ENCODE data around the gene DET1. TPM values are rescaled to one million over a fixed set of nuclear protein-coding genes. Genes with fewer than 3 reads are reported as not detected.
"Not testable (repeated sequence)": the region's sequence is repeated elsewhere in the genome, so short reads cannot be mapped to it uniquely, and the experiment has no call there.

Gene DET1
- total RNA-seq, 2 donors from 2014 or later: 1.3 to 4.0 TPM

DNA sequence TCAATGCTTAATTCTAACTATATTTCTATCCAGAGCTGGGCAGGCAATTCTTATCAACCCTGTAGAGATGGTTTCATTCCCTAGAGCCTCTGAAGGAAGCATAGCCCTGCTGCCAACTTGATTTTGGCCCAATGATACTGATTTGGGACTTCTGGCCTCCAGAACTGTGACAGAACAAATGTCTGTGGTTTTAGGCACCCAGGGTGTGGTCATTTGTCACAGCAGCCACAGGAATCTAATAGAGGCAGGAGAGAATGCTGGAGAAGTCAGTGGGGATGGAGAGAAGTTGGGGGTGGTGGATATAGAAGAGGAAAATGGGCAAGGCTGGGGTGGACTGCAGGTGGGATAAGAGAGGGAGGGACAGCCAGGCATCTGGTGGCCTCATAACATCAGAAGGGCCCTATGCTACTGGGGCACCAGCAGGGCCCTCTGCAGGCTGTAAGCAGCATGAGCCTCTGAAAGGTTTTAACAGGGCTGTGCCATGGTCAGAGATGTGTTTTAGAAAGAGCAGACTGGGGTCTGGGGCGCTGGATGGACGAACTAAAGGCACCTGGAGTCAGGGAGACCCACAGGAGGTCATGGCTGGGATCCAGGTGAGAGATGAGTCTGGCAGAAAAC, 59.2 kb downstream of the DET1 start:
- Mint-ChIP-seq H3K27ac (peak overlapping the region; percentile 0 to 39), H3K36me3 (no peaks in the 10 kb centered on the region), H3K9me3 (no peaks in the 10 kb centered on the region)
- ATAC-seq (no peak), DNase-seq (ENCODE audit: low spot score in 2 of 2) (no peak)

DNA sequence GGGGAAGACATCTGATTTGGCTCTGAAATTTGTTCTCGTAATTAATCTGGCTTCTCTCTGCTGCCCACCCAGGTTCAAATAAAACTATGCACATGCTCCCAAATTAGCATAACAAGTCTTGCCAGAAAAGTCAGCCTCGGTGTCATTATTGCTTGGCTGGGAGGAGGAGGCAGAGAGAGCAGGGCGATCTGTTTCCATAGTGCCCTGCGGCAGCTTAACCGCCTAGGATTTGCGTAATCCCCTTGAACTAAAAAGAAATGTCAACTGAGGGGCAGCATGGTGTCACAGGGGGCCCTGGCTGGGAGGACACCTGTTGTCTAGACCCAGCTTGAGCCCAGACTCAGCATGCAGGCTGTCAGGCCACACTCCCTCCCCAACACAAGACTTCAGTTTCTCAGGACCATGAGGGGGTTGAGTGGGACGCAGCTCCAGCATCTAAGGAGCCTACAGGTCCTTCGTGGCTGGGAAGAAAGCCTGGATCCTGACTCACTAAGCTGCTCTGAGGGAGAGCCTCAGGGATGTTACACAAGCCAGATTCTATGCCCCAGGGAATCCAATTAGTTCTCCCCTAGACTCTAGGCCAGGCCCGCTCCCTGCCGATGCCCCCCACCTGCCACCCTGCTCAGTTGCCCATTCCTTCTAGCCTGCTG, 61.7 kb downstream of the DET1 start:
- DNase-seq (ENCODE audit: low spot score in 2 of 2): no peak
- no peak for ATAC-seq

DNA sequence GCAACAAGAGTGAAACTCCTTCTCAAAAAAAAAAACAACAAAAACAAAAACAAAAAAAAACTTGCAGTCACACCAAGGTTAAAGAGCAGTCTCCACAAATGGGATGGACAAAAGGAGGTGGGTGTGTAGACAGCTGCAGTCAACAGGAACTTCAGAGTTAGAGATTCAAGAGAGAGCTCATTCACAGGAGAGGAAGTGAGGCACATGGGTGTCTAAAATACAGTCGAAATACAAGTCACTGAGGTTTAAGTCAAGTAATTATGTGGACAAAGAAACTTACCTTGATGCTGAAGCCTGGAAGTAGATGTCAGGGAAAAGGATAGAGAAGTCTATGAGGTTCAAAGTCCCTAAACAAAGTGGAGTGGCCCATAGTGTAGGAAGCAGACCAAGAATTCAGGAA, 64.2 kb downstream of the DET1 start:
- ATAC-seq (no peak), DNase-seq (ENCODE audit: low spot score in 2 of 2) (no peak)
- Mint-ChIP-seq H3K27ac (no peak overlapping the region), H3K9me3 (no peaks in the 10 kb centered on the region), H3K36me3 (no peaks in the 10 kb centered on the region)

More for the DNA sequence above, 61.7 kb downstream of the DET1 start:
- no peak overlapping the region for H3K27ac Mint-ChIP-seq
- H3K36me3 Mint-ChIP-seq: no peaks in the 10 kb centered on the region
- H3K9me3 Mint-ChIP-seq: no peaks in the 10 kb centered on the region

DNA sequence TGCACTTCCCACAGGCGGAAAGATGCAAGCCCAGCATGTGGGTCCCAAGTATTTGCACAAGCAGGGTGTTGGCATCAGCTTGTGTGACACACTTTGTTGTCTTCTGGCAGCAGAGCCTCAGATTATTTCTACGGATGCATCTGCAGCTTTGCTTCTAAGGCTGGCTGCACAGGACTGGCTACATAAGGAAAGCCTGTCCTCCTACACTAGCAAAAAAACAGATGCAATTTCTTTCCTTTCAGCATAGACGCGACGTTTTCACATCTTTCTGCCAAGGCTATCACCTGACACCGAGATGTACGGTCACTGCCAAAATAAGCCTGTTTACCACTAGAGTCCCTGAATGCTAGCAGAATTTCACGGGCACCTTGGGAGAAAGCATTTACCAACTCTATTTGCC, 65.5 kb downstream of the DET1 start:
- DNase-seq (ENCODE audit: low spot score in 2 of 2): no peak
- Mint-ChIP-seq H3K36me3 (no peaks in the 10 kb centered on the region), H3K27ac (peak overlapping the region in 1 of 2 donors; percentile 94), H3K9me3 (no peaks in the 10 kb centered on the region)
- ATAC-seq: no peak

DNA sequence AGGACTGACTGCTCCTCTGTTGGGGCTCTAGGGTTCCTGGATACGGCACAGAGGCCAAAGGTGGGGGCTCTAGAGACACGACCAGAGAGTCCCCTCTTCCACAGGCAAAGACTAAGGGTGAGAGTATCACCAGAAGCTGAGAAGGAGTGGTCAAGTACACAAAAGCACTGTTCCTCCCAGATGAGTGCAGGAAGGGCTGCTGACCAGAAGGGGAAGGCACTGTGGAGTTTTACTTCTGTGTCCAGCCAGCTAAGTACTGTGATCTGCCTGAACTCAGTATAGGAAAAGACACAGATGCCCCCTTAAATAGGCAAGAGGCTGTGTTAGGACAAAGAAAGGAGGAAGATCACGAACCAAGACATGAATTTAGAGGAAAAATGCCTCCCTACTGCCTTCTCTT, 67.3 kb downstream of the DET1 start:
- DNase-seq (ENCODE audit: low spot score in 2 of 2) (no peak), ATAC-seq (no peak)
- no peaks in the 10 kb centered on the region for H3K36me3 Mint-ChIP-seq
- no peaks in the 10 kb centered on the region for H3K9me3 Mint-ChIP-seq
- no peak overlapping the region for H3K27ac Mint-ChIP-seq

DNA sequence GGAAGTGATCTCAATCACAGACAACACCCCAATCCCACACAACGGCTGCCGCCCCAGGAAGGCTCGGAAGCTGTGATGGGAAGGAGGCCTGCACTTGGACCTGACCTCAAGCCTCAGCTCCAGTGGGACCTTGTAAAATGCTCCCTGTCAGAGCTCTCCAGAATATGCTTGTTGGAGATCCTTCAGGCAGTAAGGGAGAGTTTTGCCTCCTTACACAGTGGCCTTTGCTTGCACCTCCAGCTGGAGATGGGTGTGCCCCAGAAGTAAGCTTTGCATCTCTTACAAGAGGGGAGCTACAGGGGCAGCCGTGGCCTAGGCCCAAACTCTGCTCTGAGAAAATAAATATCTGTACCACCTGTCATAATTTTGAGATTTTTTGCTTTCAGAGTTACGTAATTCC, 68.6 kb downstream of the DET1 start:
- Mint-ChIP-seq H3K36me3 (no peaks in the 10 kb centered on the region), H3K9me3 (no peaks in the 10 kb centered on the region), H3K27ac (no peak overlapping the region)
- no peak for ATAC-seq
- no peak for DNase-seq (ENCODE audit: low spot score in 2 of 2)

DNA sequence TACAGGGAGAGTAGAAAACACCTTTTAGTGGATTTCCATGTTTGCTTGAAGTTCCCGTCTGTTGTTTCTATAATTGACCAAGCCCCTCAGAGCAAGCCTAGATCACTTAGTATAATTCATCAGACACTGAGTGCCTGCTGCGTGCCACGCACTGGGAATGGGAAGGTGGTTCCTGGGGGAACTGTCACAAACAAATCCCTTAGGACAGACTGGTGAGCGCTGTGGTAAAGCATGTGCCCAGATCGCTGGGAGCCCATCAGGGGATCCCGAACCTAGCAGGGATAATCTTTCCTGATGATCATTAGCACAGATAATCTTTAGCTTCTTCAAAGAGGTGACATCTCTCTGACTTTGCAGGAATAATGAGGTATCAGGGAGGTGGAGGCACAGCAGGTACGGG, 69.4 kb downstream of the DET1 start:
- DNase-seq (ENCODE audit: low spot score in 2 of 2) (no peak), ATAC-seq (no peak)
- Mint-ChIP-seq H3K36me3 (no peaks in the 10 kb centered on the region), H3K9me3 (no peaks in the 10 kb centered on the region), H3K27ac (no peak overlapping the region)

DNA sequence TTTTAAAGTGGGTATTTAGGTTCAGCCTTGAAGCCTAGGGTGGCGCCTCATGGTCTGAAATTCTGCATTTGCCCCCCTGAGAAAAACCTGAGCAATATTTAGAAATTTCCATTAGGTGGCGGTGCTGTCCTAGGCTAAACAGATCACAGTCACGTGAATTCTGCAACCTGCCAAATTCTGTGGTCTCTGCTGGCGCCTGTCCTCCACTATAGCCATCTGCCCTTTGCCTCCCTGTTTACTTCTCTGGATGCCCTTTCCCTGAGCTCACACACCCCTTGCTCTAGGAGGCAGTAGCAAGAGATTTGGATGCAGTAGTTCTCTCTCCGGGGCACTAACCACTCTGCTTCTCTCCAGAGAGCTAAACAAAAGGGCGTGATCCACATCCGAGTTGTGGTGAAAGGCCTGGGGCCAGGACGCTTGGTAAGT, 69.8 kb downstream of the DET1 start:
- Mint-ChIP-seq H3K27ac (no peak overlapping the region), H3K9me3 (no peaks in the 10 kb centered on the region), H3K36me3 (no peaks in the 10 kb centered on the region)
- peak in 1 of 2 donors; percentile 44 for ATAC-seq
- no peak for DNase-seq (ENCODE audit: low spot score in 2 of 2)

DNA sequence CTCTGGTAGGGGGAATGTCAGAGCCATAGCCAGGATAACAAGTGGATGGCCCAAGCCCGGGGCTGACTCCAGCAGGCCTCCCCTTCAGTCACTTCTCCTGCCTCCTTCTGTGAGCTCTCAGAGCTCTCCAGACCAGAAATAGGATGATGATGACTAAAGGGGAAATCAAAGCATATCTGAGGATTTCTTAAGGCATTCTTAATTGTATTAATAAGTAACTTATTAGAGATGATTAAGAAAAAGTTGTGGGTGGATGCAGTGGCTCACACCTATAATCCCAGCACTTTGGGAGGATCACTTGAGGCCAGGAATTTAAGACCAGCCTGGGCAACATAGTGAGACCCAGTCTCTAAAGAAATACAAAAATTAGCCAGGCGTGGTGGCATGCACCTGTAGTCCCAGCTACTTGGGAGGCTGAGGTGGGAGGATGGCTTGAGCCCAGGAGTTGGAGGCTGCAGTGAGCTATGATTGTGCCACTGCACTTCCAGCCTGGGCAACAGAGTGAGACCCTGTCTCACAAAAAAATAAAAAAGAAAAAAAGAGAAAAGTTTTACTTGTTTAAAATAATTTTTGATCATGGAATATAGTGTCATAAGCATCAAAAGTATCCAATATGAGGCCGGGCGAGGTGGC, 72.7 kb downstream of the DET1 start:
- H3K9me3 Mint-ChIP-seq, ATAC-seq, H3K36me3 Mint-ChIP-seq, H3K27ac Mint-ChIP-seq: not testable (repeated sequence)
- DNase-seq (ENCODE audit: low spot score in 2 of 2): peak in 1 of 2 donors; percentile 11

DNA sequence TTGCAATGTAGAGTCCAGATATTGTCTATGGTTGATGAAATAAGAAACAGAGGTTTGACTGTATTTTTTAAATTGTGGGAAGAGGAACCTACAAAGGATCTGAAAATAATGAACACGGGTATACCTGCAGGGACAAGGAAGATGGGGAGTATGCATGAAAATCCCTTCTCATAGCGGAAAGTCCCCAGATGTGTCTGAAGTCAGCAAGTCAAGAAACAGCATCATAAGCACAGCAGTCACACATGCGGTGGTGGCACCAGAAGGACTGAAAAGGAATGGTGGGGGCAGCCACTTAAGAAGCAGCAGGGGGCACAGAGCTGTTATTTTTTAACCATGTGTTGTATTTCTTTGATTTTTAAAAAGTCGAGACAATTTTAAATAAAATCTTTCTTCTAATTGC, 74.3 kb downstream of the DET1 start:
- ATAC-seq (no peak), DNase-seq (ENCODE audit: low spot score in 2 of 2) (no peak)
- Mint-ChIP-seq H3K36me3 (peaks cover 10% of the 10 kb centered on the region in 2 donors), H3K27ac (peak overlapping the region in 1 of 2 donors; percentile 47), H3K9me3 (no peaks in the 10 kb centered on the region)

DNA sequence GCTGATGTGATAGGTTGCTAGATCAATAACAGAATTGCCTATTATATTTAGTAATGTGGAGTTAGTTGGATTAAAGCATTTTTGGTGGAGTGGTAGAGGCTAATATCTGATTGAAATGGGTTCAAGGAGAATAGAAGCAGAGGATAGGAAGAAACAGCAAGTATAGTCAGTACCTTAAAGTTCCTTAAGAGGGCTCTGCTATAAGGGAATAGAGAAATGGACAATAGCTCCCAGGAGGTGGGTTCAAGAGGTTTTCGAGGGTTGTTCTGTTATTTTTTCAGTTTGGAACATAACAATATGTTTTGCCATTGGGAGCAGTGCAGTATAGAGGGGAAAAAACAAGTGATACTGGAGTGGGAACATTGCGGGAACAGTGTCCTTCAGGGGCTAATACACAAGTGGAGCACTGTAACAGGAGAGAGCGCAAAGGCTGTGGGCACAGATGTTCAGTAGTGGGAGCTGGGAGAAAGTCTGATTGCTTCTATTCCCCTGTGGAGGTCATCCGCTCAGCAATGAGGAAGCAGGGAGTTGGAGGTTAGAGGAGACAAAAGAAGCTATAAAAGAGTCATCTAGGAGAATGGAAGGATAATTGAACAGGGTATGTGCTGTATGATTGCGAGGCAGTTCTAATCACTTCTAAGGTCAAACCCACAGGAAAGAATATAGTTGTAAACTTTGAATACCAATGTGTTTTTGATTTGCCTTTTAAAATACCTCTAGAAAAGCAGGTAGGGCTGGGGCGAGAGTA, 75.7 kb downstream of the DET1 start:
- DNase-seq (ENCODE audit: low spot score in 2 of 2) (no peak), ATAC-seq (no peak)
- peaks cover 21 to 22% of the 10 kb centered on the region in 2 donors for H3K36me3 Mint-ChIP-seq
- H3K9me3 Mint-ChIP-seq: no peaks in the 10 kb centered on the region
- no peak overlapping the region for H3K27ac Mint-ChIP-seq

DNA sequence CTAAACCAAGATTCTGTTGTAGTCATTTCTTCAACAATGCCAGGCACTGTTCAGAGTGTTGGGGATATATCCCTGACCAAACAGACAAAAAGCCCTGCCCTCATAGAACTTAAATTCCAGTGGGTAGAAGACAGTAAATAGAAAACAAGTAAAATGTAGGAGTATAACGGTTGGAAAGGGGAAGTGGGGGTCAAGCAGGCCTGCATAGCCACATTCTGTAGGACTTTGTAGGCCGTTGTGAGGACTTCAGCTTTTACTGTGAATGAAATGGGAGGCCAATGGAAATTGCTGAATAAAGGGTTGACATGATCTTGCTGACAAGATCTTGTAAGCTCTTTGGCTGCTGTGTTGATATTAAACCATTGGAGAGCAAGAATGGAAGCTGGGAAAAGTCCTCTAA, 77.2 kb downstream of the DET1 start:
- no peak overlapping the region for H3K27ac Mint-ChIP-seq
- H3K9me3 Mint-ChIP-seq: no peaks in the 10 kb centered on the region
- ATAC-seq (no peak), DNase-seq (ENCODE audit: low spot score in 2 of 2) (no peak)
- H3K36me3 Mint-ChIP-seq: peaks cover 26 to 28% of the 10 kb centered on the region in 2 donors

DNA sequence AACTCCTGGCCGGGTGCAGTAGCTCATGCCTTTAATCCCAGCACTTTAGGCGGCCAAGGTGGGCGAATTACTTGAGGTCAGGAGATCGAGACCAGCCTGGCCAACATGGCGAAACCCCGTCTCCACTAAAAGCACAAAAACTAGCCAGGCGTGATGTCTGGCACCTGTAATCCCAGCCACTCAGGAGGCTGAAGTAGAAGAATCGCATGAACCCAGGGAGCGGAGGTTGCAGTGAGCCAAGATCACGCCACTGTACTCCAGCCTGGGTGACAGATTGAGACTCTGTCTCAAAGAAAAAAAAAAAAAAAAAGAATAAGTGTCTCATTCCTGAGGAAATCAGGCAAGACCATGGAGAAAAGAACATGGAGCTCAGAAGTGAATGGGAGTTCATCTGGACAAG, 77.8 kb downstream of the DET1 start:
- not testable (repeated sequence) for H3K9me3 Mint-ChIP-seq; ATAC-seq; DNase-seq (ENCODE audit: low spot score in 2 of 2)
- H3K36me3 Mint-ChIP-seq: peaks cover 31 to 33% of the 10 kb centered on the region in 2 donors
- H3K27ac Mint-ChIP-seq: peak overlapping the region in 1 of 2 donors; percentile 97

DNA sequence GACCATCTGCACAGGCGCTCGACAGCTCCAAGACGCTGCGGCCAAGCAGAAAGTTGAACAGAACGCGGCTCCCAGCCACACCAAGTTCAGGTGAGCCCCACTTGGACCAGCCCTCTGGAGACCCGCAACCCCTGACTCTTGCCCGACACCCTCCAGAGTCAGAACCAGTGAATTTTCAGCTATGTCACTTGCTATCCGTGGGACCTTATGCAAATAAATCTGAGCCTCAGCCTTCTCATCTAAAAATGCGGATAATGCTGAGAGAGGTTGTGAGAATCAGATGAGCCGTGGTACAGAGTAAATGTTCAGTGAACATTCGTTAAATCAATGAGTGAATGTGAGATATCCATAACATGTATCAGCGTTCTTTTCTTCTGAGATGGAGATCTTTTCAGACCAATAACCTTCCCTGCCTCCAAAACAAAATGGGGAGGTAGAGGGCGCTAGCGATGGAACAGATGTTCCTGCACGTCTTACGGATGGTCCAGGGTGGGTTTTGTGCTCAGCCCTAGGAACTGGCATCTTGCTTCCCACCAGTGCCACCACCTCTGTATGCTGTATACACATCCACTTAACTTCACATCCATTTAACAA, 78.4 kb downstream of the DET1 start:
- H3K36me3 Mint-ChIP-seq: peaks cover 34 to 40% of the 10 kb centered on the region in 2 donors
- peak in 1 of 2 donors; percentile 23 for DNase-seq (ENCODE audit: low spot score in 2 of 2)
- ATAC-seq: no peak
- peak overlapping the region; percentile 97 to 98 for H3K27ac Mint-ChIP-seq
- H3K9me3 Mint-ChIP-seq: no peaks in the 10 kb centered on the region

DNA sequence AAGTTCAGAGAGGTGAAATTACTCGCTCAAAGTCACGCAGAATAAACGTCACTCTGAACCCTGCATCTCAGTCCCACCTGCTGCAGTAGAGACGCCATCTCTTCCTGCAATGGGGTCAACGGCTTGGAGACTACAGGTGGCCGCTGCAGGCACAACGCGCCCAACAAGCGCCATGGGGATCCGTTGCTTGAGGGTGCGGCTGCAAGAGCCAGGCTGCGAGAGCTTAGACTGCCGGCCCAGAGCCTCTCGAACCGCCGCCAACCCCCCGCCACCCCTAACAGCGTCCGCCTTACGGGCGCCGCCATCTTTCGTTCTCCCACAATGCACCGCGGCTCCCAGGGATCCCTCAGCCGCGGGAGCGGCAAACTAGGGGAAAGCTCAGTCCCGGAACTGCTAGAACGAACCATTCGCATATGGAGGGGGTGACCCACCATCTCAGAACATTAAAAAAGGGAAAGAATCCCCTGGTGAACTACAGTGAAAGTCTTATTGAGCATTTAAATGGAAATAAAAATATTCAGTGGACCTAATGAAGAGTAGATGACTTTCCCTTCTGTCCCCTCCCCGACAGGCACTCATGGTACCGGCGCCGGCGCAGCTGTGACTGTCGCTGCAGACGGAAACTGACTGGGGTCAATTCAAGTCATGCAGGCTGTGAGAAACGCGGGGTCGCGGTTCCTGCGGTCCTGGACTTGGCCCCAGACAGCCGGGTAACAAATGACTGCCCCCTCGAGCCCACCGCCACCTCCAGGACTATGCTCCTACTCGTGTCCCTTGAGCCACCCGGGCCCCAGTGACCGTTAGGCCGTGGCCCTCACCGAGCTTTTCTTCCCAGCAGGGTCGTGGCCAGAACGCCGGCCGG, 79.2 kb downstream of the DET1 start, which contains the start of the genes MRPL46 and MRPS11:
Gene MRPL46, minus strand, starts transcription at position 316 of the 862 bp plus-strand sequence. Its CDS starts 11 bp downstream, at position 305.
Gene MRPS11, plus strand, starts transcription at position 636 of the 862 bp plus-strand sequence. Its CDS starts 10 bp downstream, at position 646.
- Mint-ChIP-seq H3K36me3 (peaks cover 34 to 41% of the 10 kb centered on the region in 2 donors), H3K9me3 (no peaks in the 10 kb centered on the region), H3K27ac (peak within 1 kb of the TSS; percentile 97 to 98)
- ATAC-seq: peak; percentile 84 to 86
- DNase-seq (ENCODE audit: low spot score in 2 of 2): peak; percentile 89 to 90

Measured in activated naive CD4-positive, alpha-beta T cell treated with anti-CD3 and anti-CD28 coated beads, Interleukin-2, amount 50 U/mL, for 72 hours (primary cell).